Measurements from ENCODE around the gene ZNF568. TPM values are rescaled to one million over a fixed set of nuclear protein-coding genes. Genes with fewer than 3 reads are reported as not detected.

ZNF568 gene
- total RNA-seq, 1 donor from 2014 or later: 9.8 TPM

GRCh38 chr19:36999313-36999712 lies 83.2 kb downstream of the ZNF568 start:
- no peak for DNase-seq (ENCODE audit: low spot score)

- DNase-seq (ENCODE audit: low spot score): peak; percentile 76
Measured at GRCh38 chr19:37007587-37008220, 91.6 kb downstream of the ZNF568 start.

GRCh38 chr19:37009871-37010270 lies 93.7 kb downstream of the ZNF568 start:
- no peak for DNase-seq (ENCODE audit: low spot score)

GRCh38 chr19:37012093-37012745 lies 96.1 kb downstream of the ZNF568 start:
- DNase-seq (ENCODE audit: low spot score): no peak

- no peak for DNase-seq (ENCODE audit: low spot score)
Measured at GRCh38 chr19:37014456-37014855, 98.3 kb downstream of the ZNF568 start.

- DNase-seq (ENCODE audit: low spot score): no peak
Measured at GRCh38 chr19:37045140-37045539, 129.0 kb downstream of the ZNF568 start.

Other genes starting within 250 kb of the ZNF568 start
- gene ZNF461, start 249.5 kb upstream of the ZNF568 start, total RNA-seq: 16.2 TPM
- 10.3 TPM for gene ZNF567, start 228.7 kb upstream of the ZNF568 start, total RNA-seq
- 2.8 TPM for gene ZNF850, start 143.5 kb upstream of the ZNF568 start, total RNA-seq
- gene ZNF790, start 77.9 kb upstream of the ZNF568 start, total RNA-seq: 11.3 TPM
- gene ZNF345, start 65.5 kb upstream of the ZNF568 start, total RNA-seq: 9.8 TPM
- 4.2 TPM for gene ZNF829, start within 50 bp of the ZNF568 start, total RNA-seq
- 12.5 TPM for gene ZNF420, start 162.1 kb downstream of the ZNF568 start, total RNA-seq

Data from ureter (tissue), 1 donor.